Cardiac fibroblast (primary cell): ENCODE measurements around the gene SBNO2.

Source experiments
- DNase-seq, 2 donors: peaks; one replicate each; pipeline versions ENCODE4 v3.0.0 to v3.0.0-alpha.2; 2010; ENCODE audit warnings: low read depth in 2 of 2
- H3K4me3 ChIP-seq, 2 donors: replicated peaks in 1 of 2; 1 replicate in 1 of 2; 2 replicates in 1 of 2; pipeline ENCODE4 v1.5.1; 2011; ENCODE audit warnings: low read depth in 2 of 2, low read length in 2 of 2, mild to moderate bottlenecking in 2 of 2, moderate library complexity in 1 of 2
- TF ChIP-seq, protein P1 (sequence below): IDR thresholded peaks from one replicate; pipeline ENCODE4 v1.5.1; 2011; ENCODE audit warnings: low read depth, mild to moderate bottlenecking, low read length, inconsistent platforms

Gene SBNO2

DNA sequence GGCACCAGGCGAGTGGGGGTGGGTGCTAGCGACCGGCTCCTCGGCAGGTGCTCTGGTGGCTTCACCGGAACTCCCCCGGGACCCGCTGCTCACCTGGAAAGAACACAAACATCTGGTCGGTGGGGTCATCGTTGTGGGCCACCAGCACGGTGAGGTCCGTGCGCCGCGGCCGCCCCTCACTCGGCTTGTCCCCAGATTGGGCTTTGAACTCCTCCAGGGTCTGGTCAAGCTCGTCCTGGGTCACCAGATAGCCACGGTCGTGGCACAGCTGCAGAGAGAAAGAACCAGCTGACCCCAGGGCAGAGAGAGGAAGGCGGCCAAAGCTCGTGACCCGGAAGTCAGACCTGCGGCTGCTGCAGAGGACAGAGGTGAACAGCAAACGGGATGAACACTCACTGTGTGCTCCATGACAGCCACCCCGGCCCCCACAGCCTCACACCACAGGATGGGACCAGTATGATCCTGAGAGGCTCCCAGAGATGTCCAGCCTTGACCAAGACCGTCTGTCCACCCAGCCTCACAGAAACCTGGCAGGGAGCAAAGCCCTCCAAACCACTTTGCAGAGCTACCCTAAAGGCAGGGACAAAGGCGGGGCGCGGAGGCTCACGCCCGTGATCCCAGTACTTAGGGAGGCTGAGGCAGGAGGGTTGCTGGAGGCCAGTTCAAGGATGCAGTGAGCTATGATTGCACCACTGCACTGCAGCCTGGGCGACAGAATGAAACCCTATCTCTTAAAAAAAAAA, 80.1 kb downstream of the SBNO2 start:
- no peak for DNase-seq
- TF ChIP-seq, protein P1, sequence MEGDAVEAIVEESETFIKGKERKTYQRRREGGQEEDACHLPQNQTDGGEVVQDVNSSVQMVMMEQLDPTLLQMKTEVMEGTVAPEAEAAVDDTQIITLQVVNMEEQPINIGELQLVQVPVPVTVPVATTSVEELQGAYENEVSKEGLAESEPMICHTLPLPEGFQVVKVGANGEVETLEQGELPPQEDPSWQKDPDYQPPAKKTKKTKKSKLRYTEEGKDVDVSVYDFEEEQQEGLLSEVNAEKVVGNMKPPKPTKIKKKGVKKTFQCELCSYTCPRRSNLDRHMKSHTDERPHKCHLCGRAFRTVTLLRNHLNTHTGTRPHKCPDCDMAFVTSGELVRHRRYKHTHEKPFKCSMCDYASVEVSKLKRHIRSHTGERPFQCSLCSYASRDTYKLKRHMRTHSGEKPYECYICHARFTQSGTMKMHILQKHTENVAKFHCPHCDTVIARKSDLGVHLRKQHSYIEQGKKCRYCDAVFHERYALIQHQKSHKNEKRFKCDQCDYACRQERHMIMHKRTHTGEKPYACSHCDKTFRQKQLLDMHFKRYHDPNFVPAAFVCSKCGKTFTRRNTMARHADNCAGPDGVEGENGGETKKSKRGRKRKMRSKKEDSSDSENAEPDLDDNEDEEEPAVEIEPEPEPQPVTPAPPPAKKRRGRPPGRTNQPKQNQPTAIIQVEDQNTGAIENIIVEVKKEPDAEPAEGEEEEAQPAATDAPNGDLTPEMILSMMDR = no peak
- H3K4me3 ChIP-seq = peak overlapping the region; percentile 91 to 95

DNA sequence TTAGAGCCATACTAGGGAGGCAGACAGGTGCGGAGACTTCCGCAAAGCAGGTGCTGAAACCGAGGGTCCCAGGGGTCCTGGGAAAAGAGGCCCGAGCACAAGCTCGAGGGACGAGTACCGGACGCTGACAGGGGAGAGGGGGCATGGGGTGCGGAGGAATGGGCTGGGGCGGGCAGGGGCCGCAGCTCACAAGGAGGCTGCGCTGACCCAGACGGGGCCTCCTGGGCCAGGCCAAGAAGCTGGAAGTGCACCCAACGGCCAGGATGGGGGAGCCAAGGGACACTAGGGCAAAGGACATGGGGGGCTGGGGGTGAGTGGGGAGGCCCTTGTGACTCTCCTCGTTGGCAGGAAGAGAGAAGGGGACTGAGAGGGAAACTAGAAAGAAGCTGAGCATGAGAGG, 80.7 kb downstream of the SBNO2 start:
- TF ChIP-seq, protein P1 = no peak
- no peak for DNase-seq
- no peak overlapping the region for H3K4me3 ChIP-seq

DNA sequence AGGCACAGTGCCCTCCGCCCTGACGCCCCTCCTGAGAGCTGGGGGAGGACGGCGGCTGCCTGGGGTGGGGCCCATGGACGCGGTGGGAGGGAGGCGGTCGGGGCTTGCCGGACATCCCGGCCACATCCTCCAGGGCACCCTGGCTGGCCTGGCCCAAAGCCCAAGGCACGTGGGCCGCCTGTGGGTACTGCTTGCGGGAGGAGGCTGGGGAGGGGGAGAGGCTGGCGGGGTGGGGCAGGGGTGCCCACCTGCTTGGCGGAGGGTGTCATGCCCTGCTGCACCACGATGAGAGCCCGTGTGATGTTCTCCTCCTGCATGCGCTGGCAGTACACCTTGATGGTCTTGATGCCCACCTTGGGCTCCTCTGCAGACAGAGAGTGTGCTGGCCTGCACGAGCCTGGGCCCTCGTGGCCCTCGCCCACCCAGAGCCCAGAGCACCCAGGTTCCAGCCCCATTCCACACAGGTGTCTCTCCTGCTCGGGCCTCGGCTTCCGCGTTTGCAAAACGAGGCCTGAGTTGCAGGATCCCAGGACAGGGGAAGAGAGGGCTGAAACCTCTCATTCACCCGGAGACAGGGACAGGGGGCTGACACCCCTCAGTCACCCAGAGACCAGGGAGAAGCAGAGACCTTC, 82.4 kb downstream of the SBNO2 start:
- DNase-seq = no peak
- TF ChIP-seq, protein P1 = no peak
- no peak overlapping the region for H3K4me3 ChIP-seq

DNA sequence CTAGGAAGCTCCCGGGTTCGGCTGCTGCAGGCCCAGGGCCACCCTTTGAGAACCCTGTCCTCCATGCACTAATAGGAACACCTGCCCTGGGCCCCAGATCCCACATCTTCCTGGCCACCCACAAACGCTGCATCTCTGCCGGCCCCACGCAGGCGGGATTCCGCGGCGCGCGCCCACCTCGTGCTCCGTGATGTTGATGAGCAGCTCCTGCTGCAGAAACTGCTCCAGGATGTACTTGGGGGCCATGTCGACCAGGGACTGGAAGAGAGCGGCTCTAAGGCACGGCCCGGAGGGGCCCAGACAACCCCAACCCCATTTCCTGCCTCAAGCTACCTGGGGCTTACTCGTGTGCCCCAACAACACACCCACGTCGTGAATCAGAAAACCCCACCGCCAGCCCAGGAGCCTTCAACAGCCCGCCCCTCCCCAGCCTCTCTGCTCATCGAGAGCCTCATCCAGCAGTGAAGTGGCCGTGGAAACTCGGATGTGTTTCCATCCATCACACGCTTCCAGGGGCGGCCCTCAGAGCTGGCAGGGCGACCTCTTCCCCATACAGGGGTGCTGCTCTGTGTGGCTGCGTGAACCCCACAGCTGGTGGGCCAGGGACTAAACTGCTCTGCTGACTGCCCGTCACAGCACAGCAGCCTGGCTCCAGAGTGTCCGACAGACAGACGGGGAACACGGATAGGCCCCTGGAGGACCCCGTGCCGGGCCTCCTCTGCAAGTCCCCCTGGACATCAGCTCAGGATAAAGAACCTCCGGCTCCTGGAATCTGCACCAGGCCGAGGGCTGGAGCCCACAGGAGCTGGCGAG, 83.1 kb downstream of the SBNO2 start:
- DNase-seq = no peak
- no peak overlapping the region for H3K4me3 ChIP-seq
- TF ChIP-seq, protein P1 = no peak

DNA sequence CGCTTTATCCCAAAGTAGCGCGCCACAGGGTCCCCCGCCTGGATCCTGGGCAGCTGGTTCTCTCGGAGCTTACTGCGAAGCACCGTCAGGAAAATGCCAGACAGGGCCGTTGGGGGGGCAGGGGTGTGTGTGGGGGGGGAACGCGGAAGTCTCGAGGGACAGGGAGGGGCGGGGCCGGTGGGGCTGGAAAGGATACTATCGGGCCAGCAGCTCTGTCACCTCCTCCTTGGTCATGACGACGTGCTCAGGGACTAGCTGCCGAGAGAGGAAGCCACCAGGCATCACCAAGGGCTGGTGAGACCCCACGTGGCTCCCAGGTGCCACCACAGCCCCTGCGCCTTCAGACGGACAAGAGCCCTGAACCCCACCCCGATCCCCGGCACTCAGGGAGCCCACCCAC, 84.2 kb downstream of the SBNO2 start:
- H3K4me3 ChIP-seq = no peak overlapping the region
- TF ChIP-seq, protein P1 = no peak
- DNase-seq = no peak

DNA sequence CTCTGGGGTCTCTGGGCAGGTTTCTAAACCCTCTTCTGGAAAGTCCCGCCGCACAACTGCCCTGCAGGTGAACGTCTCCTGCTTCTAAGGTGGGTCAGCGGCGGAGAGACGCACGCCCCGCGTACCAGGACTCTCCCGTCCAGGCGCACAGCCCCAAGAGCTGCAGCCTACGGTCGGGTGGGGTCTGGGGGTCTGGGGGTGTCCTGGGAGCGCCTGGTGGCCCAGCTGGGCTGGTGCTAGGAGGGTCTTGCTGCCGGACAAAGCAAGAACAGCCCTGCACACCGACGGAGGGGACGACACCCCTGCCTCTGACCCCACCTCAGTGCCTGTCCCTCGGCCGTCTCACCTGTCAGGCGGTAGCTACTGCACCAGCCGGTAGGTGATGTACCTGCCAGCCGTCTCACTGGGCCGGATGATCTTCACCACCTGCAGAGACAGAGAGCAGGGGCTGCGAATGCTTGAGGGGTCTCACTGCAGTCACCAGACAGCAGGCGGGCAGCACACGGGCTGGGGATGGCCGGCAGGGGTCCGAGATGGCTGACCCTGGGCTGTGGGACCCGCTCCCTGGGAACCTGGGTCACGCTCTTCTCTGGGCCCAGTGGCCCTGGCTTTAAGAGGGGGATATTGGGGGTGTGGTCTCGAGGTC, 84.8 kb downstream of the SBNO2 start:
- TF ChIP-seq, protein P1 = no peak
- H3K4me3 ChIP-seq = no peak overlapping the region
- DNase-seq = no peak
